ENCODE results near the gene IFT88. TPM values are rescaled to one million over a fixed set of nuclear protein-coding genes. Genes with fewer than 3 reads are reported as not detected.

The IFT88 gene
- total RNA-seq, 1 experiment from 2014 or later: 19.4 TPM

DNA sequence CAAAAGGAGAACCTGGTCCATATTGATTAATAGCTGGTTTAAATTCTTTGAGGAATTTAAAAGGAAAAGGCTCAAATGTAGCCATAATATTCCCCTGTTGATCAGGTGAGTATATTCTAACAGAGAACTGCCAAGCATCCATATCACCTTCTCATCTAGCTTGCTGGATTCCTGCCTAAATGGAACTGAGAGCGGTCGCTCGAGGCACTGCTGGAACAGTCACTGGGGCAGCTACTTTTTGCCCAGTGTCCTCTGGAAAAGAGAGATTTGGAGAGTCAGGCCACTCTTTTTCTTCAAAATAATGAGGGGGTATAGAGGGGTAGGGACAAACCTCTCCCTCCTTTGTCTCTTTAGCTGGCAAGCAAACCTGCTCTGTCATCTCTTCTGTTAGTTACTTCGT is 117.1 kb downstream of the IFT88 start:
- Histone ChIP-seq H3K4me3 (ENCODE audit: low read depth, low read length, poor library complexity, severe bottlenecking) (no peak overlapping the region), H3K4me1 (ENCODE audit: insufficient read depth, low read length, poor library complexity, severe bottlenecking) (no peaks in the 10 kb centered on the region), H3K27me3 (replicated peaks; ENCODE audit: insufficient read depth, low read depth, low read length, poor library complexity) (no peaks in the 10 kb centered on the region), H3K9me3 (ENCODE audit: low read depth, low read length, poor library complexity, severe bottlenecking) (no peaks in the 10 kb centered on the region), H3K36me3 (ENCODE audit: insufficient read depth, low read length, poor library complexity, severe bottlenecking) (no peaks in the 10 kb centered on the region), H3K27ac (ENCODE audit: low read depth, low read length, poor library complexity, severe bottlenecking) (no peak overlapping the region)
- ChIA-PET POLR2A (ENCODE audit: low non-redundant PET) (interaction anchor here (0.6 kb wide), 1 partner anchor 220 kb away, joined by 5 read pairs; no protein-coding TSS in a partner anchor), CTCF (no interaction called here)
- TF ChIP-seq EZH2 (IDR thresholded peaks at IDR 0.05; ENCODE audit: borderline replicate concordance, low read depth, low read length, poor library complexity, severe bottlenecking): no peak
- TF ChIP-seq, protein P1, sequence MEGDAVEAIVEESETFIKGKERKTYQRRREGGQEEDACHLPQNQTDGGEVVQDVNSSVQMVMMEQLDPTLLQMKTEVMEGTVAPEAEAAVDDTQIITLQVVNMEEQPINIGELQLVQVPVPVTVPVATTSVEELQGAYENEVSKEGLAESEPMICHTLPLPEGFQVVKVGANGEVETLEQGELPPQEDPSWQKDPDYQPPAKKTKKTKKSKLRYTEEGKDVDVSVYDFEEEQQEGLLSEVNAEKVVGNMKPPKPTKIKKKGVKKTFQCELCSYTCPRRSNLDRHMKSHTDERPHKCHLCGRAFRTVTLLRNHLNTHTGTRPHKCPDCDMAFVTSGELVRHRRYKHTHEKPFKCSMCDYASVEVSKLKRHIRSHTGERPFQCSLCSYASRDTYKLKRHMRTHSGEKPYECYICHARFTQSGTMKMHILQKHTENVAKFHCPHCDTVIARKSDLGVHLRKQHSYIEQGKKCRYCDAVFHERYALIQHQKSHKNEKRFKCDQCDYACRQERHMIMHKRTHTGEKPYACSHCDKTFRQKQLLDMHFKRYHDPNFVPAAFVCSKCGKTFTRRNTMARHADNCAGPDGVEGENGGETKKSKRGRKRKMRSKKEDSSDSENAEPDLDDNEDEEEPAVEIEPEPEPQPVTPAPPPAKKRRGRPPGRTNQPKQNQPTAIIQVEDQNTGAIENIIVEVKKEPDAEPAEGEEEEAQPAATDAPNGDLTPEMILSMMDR (conservative IDR thresholded peaks at IDR 0.05; ENCODE audit: low read depth, low read length): no peak
- BruUV-seq (replicated peaks): no TSS peak
- DNase-seq (ENCODE audit: low spot score): no peak
- intact Hi-C loops (cut with micrococcal nuclease; ENCODE audit: unreplicated experiment): no loop called here

DNA sequence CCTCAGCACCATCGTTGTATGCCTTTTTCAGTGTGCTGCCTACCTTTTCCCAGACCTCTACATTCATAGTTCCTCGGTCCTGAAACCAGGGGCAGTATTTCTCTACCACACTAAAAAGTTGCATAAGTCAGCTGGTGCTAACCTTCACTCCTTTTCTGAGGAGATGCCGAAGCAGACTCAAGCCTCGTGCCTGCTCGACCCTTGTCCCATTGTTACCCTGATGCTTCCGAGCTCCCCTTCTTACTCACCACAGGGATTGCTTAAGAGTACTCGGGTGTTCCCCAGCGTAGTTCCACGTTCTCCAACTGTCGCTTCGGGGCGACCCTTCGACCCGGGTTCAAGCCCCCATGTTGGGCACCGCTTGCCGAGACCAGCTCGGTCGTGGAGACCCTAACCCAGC is 117.6 kb downstream of the IFT88 start:
- no peaks in the 10 kb centered on the region for H3K27me3 ChIP-seq (replicated peaks; ENCODE audit: insufficient read depth, low read depth, low read length, poor library complexity)
- no peaks in the 10 kb centered on the region for H3K9me3 ChIP-seq (ENCODE audit: low read depth, low read length, poor library complexity, severe bottlenecking)
- no peaks in the 10 kb centered on the region for H3K4me1 ChIP-seq (ENCODE audit: insufficient read depth, low read length, poor library complexity, severe bottlenecking)
- H3K36me3 ChIP-seq (ENCODE audit: insufficient read depth, low read length, poor library complexity, severe bottlenecking): no peaks in the 10 kb centered on the region
- no peak overlapping the region for H3K27ac ChIP-seq (ENCODE audit: low read depth, low read length, poor library complexity, severe bottlenecking)
- intact Hi-C loops (cut with micrococcal nuclease; ENCODE audit: unreplicated experiment): no loop called here
- H3K4me3 ChIP-seq (ENCODE audit: low read depth, low read length, poor library complexity, severe bottlenecking): no peak overlapping the region
- DNase-seq (ENCODE audit: low spot score): no peak
- BruUV-seq (replicated peaks): no TSS peak
- TF ChIP-seq, protein P1 (conservative IDR thresholded peaks at IDR 0.05; ENCODE audit: low read depth, low read length): no peak
- TF ChIP-seq EZH2 (IDR thresholded peaks at IDR 0.05; ENCODE audit: borderline replicate concordance, low read depth, low read length, poor library complexity, severe bottlenecking): no peak
- CTCF ChIA-PET: no interaction called here
- POLR2A ChIA-PET (ENCODE audit: low non-redundant PET): no interaction called here

DNA sequence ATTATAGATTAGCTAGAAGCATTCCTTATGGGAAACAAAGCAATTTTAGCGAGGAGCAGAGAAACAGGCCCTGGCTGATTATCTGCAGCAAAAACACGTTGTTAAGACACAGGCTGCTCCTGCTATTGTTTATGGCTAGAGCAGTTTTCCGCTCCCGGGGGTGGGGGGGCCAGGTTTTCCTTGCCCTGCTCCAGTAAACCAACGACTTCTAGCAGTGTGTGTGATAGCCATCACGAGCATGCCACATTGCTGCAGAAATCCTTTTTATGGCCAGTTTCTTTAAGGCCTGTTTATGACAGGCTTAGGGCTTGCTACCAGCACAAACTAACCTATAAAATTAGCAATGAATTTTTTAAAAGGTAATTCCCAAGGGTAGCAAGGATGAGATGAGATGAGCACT is 118.1 kb downstream of the IFT88 start:
- TF ChIP-seq, protein P1 (conservative IDR thresholded peaks at IDR 0.05; ENCODE audit: low read depth, low read length): no peak
- TF ChIP-seq EZH2 (IDR thresholded peaks at IDR 0.05; ENCODE audit: borderline replicate concordance, low read depth, low read length, poor library complexity, severe bottlenecking): no peak
- no peak for DNase-seq (ENCODE audit: low spot score)
- no TSS peak for BruUV-seq (replicated peaks)
- ChIA-PET CTCF (no interaction called here), POLR2A (ENCODE audit: low non-redundant PET) (no interaction called here)
- intact Hi-C loops (cut with micrococcal nuclease; ENCODE audit: unreplicated experiment): no loop called here
- no peaks in the 10 kb centered on the region for H3K27me3 ChIP-seq (replicated peaks; ENCODE audit: insufficient read depth, low read depth, low read length, poor library complexity)
- H3K36me3 ChIP-seq (ENCODE audit: insufficient read depth, low read length, poor library complexity, severe bottlenecking): no peaks in the 10 kb centered on the region
- no peaks in the 10 kb centered on the region for H3K4me1 ChIP-seq (ENCODE audit: insufficient read depth, low read length, poor library complexity, severe bottlenecking)
- H3K27ac ChIP-seq (ENCODE audit: low read depth, low read length, poor library complexity, severe bottlenecking): no peak overlapping the region
- no peak overlapping the region for H3K4me3 ChIP-seq (ENCODE audit: low read depth, low read length, poor library complexity, severe bottlenecking)
- H3K9me3 ChIP-seq (ENCODE audit: low read depth, low read length, poor library complexity, severe bottlenecking): no peaks in the 10 kb centered on the region
